Measurements from ENCODE around the gene MSH3.

The MSH3 gene

GRCh38 chr5:80905405-80905804 is 251.0 kb downstream of the MSH3 start:
- DNase-seq (ENCODE audit: low spot score): no peak

- no peak for DNase-seq (ENCODE audit: low spot score)
These were observed 258.0 kb downstream of the MSH3 start for GRCh38 chr5:80912479-80912878.

GRCh38 chr5:80915716-80916115 is 261.3 kb downstream of the MSH3 start:
- DNase-seq (ENCODE audit: low spot score): no peak

GRCh38 chr5:80916676-80917075 is 262.2 kb downstream of the MSH3 start:
- no peak for DNase-seq (ENCODE audit: low spot score)

- no peak for DNase-seq (ENCODE audit: low spot score)
These were observed 263.2 kb downstream of the MSH3 start for GRCh38 chr5:80917631-80918030.

GRCh38 chr5:80919678-80920196 is 265.3 kb downstream of the MSH3 start:
- no peak for DNase-seq (ENCODE audit: low spot score)

- DNase-seq (ENCODE audit: low spot score): no peak
These were observed 265.9 kb downstream of the MSH3 start for GRCh38 chr5:80920333-80920732.

- DNase-seq (ENCODE audit: low spot score): no peak
These were observed 266.6 kb downstream of the MSH3 start for GRCh38 chr5:80921026-80921425.

- no peak for DNase-seq (ENCODE audit: low spot score)
These were observed 271.5 kb downstream of the MSH3 start for GRCh38 chr5:80925931-80926330.
